Globus pallidus (tissue), 1 donor: ENCODE data around the gene METTL27.
A peak's percentile ranks its signal among the peaks of the same experiment; 100 is the strongest.

ENCODE experiments used
- DNase-seq: peaks from one replicate; pipeline ENCODE4 v3.0.0-alpha.2; 2015; ENCODE audit warnings: low spot score

The METTL27 gene

DNA sequence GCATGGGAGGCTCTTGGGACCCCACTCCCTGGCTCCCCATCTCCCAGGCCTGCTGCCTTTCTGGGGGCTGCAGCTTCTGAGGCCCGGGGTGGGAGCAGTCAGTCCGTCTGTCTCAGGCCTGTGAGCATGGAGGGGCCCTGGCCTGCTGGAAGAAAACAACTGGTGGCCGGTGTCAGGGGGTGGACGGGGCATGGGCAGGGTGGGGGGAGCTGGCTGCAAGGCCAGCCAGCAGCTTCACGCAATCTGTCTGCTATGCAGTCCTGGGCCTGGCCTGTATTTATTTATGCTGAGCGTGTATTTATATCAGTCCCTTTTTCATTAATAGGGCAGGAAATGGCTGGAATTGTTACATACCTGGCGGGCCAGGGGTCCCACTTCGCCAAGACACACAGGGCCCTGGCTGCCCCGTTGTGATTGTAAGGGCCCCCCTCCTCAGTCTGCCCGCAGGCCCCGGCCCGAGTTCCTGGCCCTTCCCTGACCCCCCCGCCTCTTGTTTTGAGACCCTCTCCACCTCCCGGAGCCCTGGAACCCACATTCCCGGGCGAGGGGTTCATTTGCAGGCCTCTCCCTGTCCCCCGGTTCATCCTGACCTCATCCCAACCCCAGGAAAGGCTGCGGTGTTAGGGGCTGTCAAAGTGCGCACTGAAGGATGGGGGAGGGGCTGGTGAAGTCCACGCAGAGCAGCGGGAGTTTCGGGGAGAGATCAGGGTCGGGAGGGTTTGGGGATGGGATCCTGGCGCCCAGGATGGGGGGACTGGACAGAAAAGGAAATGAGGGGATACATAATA lies 26.9 kb upstream of the METTL27 start:
- no peak for DNase-seq

- no peak for DNase-seq
These were observed 24.1 kb upstream of the METTL27 start for GRCh38 chr7:73866446-73866767.

DNA sequence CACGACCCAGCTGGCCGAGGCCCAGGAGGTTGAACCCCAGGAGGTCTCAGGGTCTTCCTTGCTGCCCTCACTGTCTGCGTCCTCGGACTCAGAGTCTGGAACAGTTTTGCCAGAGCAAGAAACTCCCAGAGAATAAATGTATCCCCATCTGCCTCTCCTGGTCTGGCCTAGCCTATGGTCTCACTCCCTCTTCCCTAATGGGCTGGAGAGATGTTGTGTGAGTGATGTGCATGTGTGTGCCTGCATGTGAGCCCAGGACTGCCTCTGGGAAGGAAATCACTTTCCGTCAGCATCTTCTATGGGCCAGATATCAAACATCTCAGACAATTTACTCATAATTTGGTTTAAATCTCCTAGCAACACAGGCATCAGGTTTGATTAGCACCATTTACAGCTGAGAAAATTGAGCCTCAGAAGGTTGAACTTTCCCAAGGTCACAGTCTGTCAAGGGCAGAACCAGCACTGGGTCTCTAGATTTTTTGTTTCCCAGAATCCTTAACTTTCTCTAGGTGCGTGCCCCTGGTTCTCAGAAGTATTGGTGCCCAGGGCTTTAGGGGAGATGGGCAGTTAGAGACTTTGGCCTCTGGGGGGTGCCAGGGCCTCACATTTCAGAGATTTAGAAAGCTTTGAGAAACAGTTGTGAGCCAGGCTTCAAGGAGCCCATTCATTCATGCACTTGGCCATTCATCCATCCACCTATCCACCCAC lies 23.6 kb upstream of the METTL27 start:
- DNase-seq: peak; percentile 40

GRCh38 chr7:73864981-73865711 lies 22.8 kb upstream of the METTL27 start:
- DNase-seq: no peak

DNA sequence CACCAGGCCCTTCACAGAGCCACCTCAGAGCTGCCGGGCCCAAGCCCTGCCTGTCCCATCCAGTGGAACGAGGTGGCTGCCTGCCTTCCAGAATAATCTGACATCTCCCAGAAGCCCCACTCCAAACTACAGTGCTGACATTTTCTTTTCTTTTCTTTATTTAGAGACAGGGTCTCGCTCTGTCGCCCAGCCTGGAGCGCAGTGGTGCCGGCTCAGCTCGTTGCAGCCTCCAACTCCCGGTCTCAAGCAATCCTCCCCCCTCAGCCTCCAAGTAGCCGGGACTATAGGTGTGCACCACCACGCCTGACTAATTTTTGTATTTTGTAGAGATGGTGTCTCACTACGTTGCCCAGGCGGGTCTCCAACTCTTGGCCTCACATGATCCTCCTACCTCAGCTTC lies 19.0 kb upstream of the METTL27 start:
- DNase-seq: no peak

- no peak for DNase-seq
These were observed 18.5 kb upstream of the METTL27 start, which contains the start of gene TMEM270 for GRCh38 chr7:73860859-73861258. TMEM270 (plus strand) TSS chr7:73861159; CDS start chr7:73861195, 36 bp downstream.

- no peak for DNase-seq
These were observed 16.5 kb upstream of the METTL27 start for GRCh38 chr7:73858807-73859206.

DNA sequence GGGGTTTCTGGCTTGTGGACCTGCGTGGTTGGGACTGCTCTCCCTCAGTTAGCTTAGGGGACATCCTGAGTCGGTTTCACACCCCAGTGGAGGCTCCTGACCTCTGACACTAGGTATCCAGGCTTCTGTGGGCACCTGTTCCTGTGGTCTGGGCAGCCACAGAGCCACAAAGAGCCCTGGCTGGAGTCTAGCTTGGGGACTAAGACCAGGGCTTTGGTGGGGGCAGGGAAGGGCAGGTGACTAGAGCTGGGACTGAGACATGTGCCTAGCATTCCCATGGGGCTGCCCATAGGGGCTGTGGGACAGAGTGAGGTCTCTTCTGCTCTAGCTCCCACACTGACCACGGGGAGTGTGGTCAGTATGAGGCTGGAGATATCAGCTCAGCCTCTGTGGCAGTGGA lies 14.6 kb upstream of the METTL27 start:
- no peak for DNase-seq

GRCh38 chr7:73852500-73852899 lies 10.2 kb upstream of the METTL27 start:
- no peak for DNase-seq

GRCh38 chr7:73851410-73852338 lies 9.4 kb upstream of the METTL27 start:
- DNase-seq: no peak

GRCh38 chr7:73850781-73851207 lies 8.5 kb upstream of the METTL27 start:
- DNase-seq: no peak

DNA sequence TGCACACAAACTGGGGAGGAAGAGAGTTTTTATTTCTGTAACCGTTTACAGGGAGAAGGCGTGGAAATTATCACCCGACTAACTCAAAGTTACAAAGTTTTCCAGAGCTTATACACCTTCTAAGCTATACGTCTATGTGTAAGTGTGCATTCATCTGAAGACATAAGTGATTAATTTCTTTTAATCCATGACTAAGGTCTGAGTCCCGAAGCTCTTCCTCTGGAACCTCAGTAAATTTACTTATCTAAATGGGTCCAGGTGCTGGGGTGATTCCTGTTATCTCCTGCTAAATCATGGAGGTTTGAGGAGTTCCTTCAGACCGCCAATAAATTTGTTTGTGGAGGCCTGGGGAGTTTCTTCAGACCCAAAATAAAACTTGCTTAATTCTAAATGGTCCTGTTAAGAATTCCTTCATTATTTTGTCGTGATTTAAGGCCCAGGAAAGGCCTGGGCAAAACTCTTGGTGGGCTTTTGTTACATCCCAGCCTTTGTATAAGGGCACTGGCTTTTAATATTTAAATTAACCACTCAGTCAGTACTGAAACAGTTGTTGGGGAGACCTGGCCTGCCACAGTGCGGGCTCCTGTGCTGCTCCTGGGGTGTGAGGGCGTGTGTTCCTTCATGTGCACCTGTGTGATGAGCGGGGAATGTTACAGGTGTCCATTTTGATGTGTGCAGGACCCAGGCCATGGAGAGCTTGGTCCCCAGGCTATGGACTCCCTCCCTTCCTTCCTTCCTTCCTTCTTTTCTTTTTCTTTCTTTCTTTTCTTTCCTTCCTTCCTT lies 5.8 kb upstream of the METTL27 start:
- no peak for DNase-seq

DNA sequence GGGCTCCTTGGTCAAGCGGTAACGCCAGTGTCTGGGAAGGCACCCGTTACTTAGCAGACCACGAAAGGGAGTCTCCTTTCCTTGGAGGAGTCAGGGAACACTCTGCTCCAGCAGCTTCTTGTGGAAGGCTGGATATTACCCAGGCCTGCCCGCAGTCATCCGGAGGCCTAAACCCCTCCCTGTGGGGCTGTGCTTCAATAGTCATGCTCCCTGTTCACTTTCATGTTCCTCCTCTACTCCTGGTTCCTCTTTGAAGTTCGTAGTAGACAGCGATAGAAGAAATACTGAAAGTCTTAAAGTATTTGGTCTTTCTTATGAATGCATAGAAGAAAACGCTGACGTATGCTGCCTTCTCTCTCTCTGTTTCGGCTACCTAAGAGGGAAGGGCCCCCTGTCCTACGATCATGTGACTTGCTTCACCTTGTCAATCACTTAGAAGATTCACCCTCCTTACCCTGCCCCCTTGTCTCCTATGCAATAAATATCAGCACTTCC lies 3.4 kb upstream of the METTL27 start:
- DNase-seq: peak; percentile 47

DNA sequence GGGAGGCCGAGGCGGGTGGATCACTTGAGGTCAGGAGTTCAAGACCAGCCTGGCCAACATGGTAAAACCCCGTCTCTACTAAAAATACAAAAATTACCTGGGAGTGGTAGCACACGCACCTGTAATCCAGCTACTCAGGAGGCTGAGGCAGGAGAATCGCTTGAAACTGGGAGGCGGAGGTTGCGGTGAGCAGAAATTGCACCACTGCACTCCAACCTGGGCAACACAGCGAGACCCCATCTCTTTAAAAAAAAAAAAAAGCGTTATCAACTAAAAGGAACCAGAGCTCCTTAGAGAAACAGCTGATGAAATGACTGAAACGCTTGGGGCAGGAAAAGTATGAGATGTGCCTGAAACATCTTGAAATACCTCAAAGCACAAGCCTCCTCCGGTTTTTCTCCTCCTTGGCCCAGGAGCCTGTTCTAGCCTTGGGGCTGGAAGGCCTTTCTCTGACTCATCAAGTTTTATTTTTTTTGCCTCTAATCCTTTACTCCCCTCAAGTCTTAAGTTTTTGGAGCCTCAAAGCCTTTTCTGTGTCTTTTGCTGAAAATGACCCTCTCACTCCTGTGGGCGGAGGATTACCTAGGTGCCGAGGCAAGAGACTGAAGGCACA lies 2.6 kb upstream of the METTL27 start:
- no peak for DNase-seq

- no peak for DNase-seq
These were observed 1.8 kb upstream of the METTL27 start for GRCh38 chr7:73844131-73844547.

DNA sequence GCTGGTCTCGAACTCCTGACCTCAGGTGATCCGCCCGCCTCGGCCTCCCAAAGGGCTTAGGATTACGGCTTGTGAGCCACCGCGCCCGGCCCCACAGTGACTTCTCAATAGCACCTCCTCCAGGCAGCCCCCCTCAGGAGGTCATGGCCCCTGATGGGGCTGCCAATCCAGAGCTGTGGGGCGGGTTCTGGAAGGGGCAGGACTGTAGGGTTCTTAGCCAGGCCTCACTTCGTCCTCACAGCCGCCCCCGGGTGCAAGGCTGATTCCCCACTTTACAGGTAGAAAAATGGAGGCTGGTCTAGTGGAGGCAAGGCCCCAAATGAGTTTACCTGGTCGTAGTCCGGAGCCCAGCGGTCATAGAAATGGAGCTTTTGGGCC lies 638 bp downstream of the METTL27 start:
- no peak for DNase-seq

DNA sequence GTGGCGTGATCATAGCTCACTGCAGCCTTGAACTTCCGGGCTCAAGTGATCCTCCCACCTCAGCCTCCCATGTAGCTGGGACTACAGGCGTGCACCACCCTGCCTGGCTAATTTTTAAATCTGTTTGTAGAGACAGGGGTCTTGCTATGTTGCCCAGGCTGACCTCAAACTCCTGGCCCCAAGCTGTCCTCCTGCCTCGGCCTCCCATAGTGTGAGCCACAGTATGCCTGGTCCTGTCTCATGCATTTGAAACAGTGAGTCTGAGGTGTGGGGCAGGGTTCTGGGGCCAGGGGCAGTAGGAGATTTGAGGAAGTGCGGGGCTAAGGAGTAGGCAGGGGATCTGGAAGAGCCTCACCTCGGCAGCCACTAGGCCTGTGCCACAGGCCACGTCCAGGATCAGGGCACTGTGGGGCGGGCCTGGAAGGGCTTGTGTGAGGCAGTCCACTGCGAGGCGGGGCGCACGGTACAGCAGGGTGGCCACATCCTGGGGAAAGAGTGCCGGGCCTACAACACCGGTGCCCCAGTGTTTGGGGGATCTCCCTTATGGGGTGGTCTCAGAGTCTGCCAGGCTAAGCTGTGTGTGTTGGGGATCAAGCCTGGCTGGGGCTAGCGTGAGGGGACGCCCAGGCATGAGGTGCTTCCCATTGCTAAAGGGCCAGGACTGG lies 1.5 kb downstream of the METTL27 start:
- no peak for DNase-seq

- no peak for DNase-seq
These were observed 2.3 kb downstream of the METTL27 start for GRCh38 chr7:73839743-73840714.

- no peak for DNase-seq
These were observed 3.0 kb downstream of the METTL27 start for GRCh38 chr7:73839290-73839689.
